HepG2 (cell line): ENCODE measurements around the gene IL22RA1. TPM values are rescaled to one million over a fixed set of nuclear protein-coding genes. Genes with fewer than 3 reads are reported as not detected.
A peak's percentile ranks its signal among the peaks of the same experiment; 100 is the strongest.

ENCODE experiments used
- ATF7 ChIP-seq, 2 experiments: fragments of 450-650 bp in 1 of 2; sonication (generic) in 1 of 2; formaldehyde crosslinking in 1 of 2; IDR thresholded peaks; 2 replicates each; pipeline versions ENCODE4 v1.4.0 to v1.6.1; 2016 to 2020; ENCODE audit warnings: antibody characterized with exemption in 1 of 2, mild to moderate bottlenecking in 1 of 2, missing genetic modification reagents in 1 of 2
- CEBPB ChIP-seq: IDR thresholded peaks from 2 replicates; pipeline ENCODE4 v1.6.1; 2011; ENCODE audit warnings: low read depth, low read length, improper control_type of control experiment, borderline replicate concordance
- CENPBD1 ChIP-seq: sonication (generic); formaldehyde crosslinking; IDR thresholded peaks from 2 replicates; pipeline ENCODE4 v1.8.0; 2022; ENCODE audit warnings: missing genetic modification reagents, low read depth, mild to moderate bottlenecking, borderline replicate concordance
- ETS1 ChIP-seq: sonication (generic); formaldehyde crosslinking; IDR thresholded peaks from 2 replicates; pipeline ENCODE4 v1.4.0; 2020; ENCODE audit warnings: missing genetic modification reagents
- FOSL2 ChIP-seq: sonication (generic); formaldehyde crosslinking; IDR thresholded peaks from 2 replicates; pipeline ENCODE4 v1.4.0; 2020; ENCODE audit warnings: missing genetic modification reagents
- HNF4A ChIP-seq: sonication (generic); formaldehyde crosslinking; IDR thresholded peaks from 2 replicates; pipeline ENCODE4 v1.4.0; 2020; ENCODE audit warnings: missing genetic modification reagents
- SNAI1 ChIP-seq: sonication (generic); formaldehyde crosslinking; IDR thresholded peaks from 2 replicates; pipeline ENCODE4 v1.5.0; 2020; ENCODE audit warnings: mild to moderate bottlenecking, missing genetic modification reagents, borderline replicate concordance
- ZBTB21 ChIP-seq: sonication (generic); formaldehyde crosslinking; IDR thresholded peaks from 2 replicates; pipeline ENCODE4 v1.4.0; 2020; ENCODE audit warnings: missing genetic modification reagents
- ZFP36 ChIP-seq: fragments of 150-350 bp; IDR thresholded peaks from 2 replicates; pipeline ENCODE4 v1.6.1; 2018; ENCODE audit warnings: borderline replicate concordance, low read length, low read depth; ENCODE audit not compliant: partially characterized antibody
- ZNF224 ChIP-seq: sonication (generic); formaldehyde crosslinking; IDR thresholded peaks from 2 replicates; pipeline ENCODE4 v1.5.0; 2020; ENCODE audit warnings: mild to moderate bottlenecking, missing genetic modification reagents
- ZNF367 ChIP-seq: sonication (generic); formaldehyde crosslinking; IDR thresholded peaks from 2 replicates; pipeline ENCODE4 v1.4.0; 2020; ENCODE audit warnings: missing genetic modification reagents, borderline replicate concordance
- ZNF674 ChIP-seq: sonication (generic); formaldehyde crosslinking; IDR thresholded peaks from 2 replicates; pipeline ENCODE4 v1.5.0; 2020; ENCODE audit warnings: low read depth, mild to moderate bottlenecking, missing genetic modification reagents
- ZNF772 ChIP-seq: sonication (generic); formaldehyde crosslinking; IDR thresholded peaks from 2 replicates; pipeline ENCODE4 v1.5.0; 2020; ENCODE audit warnings: mild to moderate bottlenecking, missing genetic modification reagents
- ZNF788 ChIP-seq: sonication (generic); formaldehyde crosslinking; IDR thresholded peaks from 2 replicates; pipeline ENCODE4 v1.5.0; 2020; ENCODE audit warnings: mild to moderate bottlenecking, missing genetic modification reagents, borderline replicate concordance
- polyA plus RNA-seq, 8 experiments: library from polyadenylated mRNA; depleted of rRNA in 3 of 8; stranded (reverse) in 7 of 8; unstranded in 1 of 8; fragments of >200 nt; fragmentation: Illumina TruSeq in 4 of 8; extraction: Trizol in 4 of 8; gene quantifications; 2 replicates each; pipeline versions ENCODE4 v1.2.1 to v1.2.3, GENCODE V29; 2011 to 2016; ENCODE audit warnings: low read depth in 4 of 8, missing spikeins in 1 of 8, mixed read lengths in 1 of 8; ENCODE audit not compliant: insufficient read depth in 1 of 8
- total RNA-seq, 5 experiments: library from RNA; depleted of rRNA; stranded (reverse); fragments of >200 nt; fragmentation: Illumina TruSeq; extraction: Trizol; gene quantifications; 2 replicates each; pipeline ENCODE4 v1.2.3, GENCODE V29; 2016; ENCODE audit warnings: low read depth in 1 of 5
- TF ChIP-seq, protein P1 (sequence below): IDR thresholded peaks from 2 replicates; pipeline ENCODE4 v1.6.1; 2016; ENCODE audit warnings: low read depth, control low read depth
- TF ChIP-seq, protein P2 (sequence below): sonication (generic); formaldehyde crosslinking; IDR thresholded peaks from 2 replicates; pipeline ENCODE4 v1.5.1; 2020; ENCODE audit warnings: mild to moderate bottlenecking, moderate library complexity, missing genetic modification reagents
- TF ChIP-seq, protein P3 (sequence below): sonication (generic); formaldehyde crosslinking; IDR thresholded peaks from 2 replicates; pipeline ENCODE4 v1.4.0; 2020; ENCODE audit warnings: missing genetic modification reagents, borderline replicate concordance
- TF ChIP-seq, protein P4 (sequence below): sonication (generic); formaldehyde crosslinking; IDR thresholded peaks from 2 replicates; pipeline ENCODE4 v1.9.0; 2021; ENCODE audit warnings: missing genetic modification reagents, mild to moderate bottlenecking, borderline replicate concordance

IL22RA1 gene
- total and polyA plus RNA-seq, 2 of the 13 experiments (the other 11 are each of a cell fraction or from before 2014, with no cell fraction given), result 4.4 to 10.2 TPM

- no peak for TF ChIP-seq ETS1 (CRISPR knock-in tag)
- TF ChIP-seq, protein P1, sequence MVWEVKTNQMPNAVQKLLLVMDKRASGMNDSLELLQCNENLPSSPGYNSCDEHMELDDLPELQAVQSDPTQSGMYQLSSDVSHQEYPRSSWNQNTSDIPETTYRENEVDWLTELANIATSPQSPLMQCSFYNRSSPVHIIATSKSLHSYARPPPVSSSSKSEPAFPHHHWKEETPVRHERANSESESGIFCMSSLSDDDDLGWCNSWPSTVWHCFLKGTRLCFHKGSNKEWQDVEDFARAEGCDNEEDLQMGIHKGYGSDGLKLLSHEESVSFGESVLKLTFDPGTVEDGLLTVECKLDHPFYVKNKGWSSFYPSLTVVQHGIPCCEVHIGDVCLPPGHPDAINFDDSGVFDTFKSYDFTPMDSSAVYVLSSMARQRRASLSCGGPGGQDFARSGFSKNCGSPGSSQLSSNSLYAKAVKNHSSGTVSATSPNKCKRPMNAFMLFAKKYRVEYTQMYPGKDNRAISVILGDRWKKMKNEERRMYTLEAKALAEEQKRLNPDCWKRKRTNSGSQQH (CRISPR knock-in tag), result no peak
- TF ChIP-seq ZBTB21 (CRISPR knock-in tag), result peak; percentile 68; the same call in 1 of the 2 replicates
- TF ChIP-seq ZNF367, result no peak
- TF ChIP-seq ATF7 (IDR thresholded peaks at IDR 0.05), result peak; percentile 74
- no peak for TF ChIP-seq ATF7 (CRISPR knock-in tag; IDR thresholded peaks at IDR 0.05)
- TF ChIP-seq, protein P2, sequence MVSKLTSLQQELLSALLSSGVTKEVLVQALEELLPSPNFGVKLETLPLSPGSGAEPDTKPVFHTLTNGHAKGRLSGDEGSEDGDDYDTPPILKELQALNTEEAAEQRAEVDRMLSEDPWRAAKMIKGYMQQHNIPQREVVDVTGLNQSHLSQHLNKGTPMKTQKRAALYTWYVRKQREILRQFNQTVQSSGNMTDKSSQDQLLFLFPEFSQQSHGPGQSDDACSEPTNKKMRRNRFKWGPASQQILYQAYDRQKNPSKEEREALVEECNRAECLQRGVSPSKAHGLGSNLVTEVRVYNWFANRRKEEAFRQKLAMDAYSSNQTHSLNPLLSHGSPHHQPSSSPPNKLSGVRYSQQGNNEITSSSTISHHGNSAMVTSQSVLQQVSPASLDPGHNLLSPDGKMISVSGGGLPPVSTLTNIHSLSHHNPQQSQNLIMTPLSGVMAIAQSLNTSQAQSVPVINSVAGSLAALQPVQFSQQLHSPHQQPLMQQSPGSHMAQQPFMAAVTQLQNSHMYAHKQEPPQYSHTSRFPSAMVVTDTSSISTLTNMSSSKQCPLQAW (CRISPR knock-in tag), result no peak
- TF ChIP-seq CEBPB, result no peak
- no peak for TF ChIP-seq CENPBD1 (CRISPR knock-in tag)
- 0 out of 2 replicates have a peak, but pooled peaks have one; percentile 14 for TF ChIP-seq FOSL2 (CRISPR knock-in tag)
- no peak for TF ChIP-seq ZNF674 (CRISPR knock-in tag)
- TF ChIP-seq, protein P3, sequence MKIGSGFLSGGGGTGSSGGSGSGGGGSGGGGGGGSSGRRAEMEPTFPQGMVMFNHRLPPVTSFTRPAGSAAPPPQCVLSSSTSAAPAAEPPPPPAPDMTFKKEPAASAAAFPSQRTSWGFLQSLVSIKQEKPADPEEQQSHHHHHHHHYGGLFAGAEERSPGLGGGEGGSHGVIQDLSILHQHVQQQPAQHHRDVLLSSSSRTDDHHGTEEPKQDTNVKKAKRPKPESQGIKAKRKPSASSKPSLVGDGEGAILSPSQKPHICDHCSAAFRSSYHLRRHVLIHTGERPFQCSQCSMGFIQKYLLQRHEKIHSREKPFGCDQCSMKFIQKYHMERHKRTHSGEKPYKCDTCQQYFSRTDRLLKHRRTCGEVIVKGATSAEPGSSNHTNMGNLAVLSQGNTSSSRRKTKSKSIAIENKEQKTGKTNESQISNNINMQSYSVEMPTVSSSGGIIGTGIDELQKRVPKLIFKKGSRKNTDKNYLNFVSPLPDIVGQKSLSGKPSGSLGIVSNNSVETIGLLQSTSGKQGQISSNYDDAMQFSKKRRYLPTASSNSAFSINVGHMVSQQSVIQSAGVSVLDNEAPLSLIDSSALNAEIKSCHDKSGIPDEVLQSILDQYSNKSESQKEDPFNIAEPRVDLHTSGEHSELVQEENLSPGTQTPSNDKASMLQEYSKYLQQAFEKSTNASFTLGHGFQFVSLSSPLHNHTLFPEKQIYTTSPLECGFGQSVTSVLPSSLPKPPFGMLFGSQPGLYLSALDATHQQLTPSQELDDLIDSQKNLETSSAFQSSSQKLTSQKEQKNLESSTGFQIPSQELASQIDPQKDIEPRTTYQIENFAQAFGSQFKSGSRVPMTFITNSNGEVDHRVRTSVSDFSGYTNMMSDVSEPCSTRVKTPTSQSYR (CRISPR knock-in tag), result no peak
- no peak for TF ChIP-seq ZNF788 (CRISPR knock-in tag)
- TF ChIP-seq, protein P4, sequence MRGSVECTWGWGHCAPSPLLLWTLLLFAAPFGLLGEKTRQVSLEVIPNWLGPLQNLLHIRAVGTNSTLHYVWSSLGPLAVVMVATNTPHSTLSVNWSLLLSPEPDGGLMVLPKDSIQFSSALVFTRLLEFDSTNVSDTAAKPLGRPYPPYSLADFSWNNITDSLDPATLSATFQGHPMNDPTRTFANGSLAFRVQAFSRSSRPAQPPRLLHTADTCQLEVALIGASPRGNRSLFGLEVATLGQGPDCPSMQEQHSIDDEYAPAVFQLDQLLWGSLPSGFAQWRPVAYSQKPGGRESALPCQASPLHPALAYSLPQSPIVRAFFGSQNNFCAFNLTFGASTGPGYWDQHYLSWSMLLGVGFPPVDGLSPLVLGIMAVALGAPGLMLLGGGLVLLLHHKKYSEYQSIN (CRISPR knock-in tag), result no peak
- TF ChIP-seq SNAI1 (CRISPR knock-in tag), result no peak
- TF ChIP-seq ZNF772, result no peak
- TF ChIP-seq ZFP36, result peak; percentile 98
- 0 out of 2 replicates have a peak, but pooled peaks have one; percentile 21 for TF ChIP-seq HNF4A
- no peak for TF ChIP-seq ZNF224 (CRISPR knock-in tag)
These were observed 22.6 kb upstream of the IL22RA1 start (continued) for GRCh38 chr1:24165500-24165899.
